HUES64 (cell line): ENCODE measurements around the gene REST.
A peak's percentile ranks its signal among the peaks of the same experiment; 100 is the strongest.
"Not testable (repeated sequence)": the region's sequence is repeated elsewhere in the genome, so short reads cannot be mapped to it uniquely, and the experiment has no call there.

Source experiments
- H3K27ac ChIP-seq: 2 replicates; pipeline ENCODE4 v1.7.0; 2013; ENCODE audit warnings: low read depth, low read length, inconsistent platforms
- H3K27me3 ChIP-seq: 2 replicates; pipeline ENCODE4 v1.6.1; 2013; ENCODE audit warnings: mild to moderate bottlenecking, low read length; ENCODE audit not compliant: insufficient read depth
- H3K36me3 ChIP-seq: 2 replicates; pipeline ENCODE4 v1.6.1; 2013; ENCODE audit warnings: mild to moderate bottlenecking, low read length; ENCODE audit not compliant: insufficient read depth
- H3K4me1 ChIP-seq: 2 replicates; pipeline ENCODE4 v1.6.1; 2013; ENCODE audit warnings: mild to moderate bottlenecking, low read length, moderate library complexity; ENCODE audit not compliant: insufficient read depth
- H3K4me3 ChIP-seq: 2 replicates; pipeline ENCODE4 v1.5.1; 2013; ENCODE audit warnings: mild to moderate bottlenecking, low read length, moderate library complexity
- H3K9ac ChIP-seq: 2 replicates; pipeline ENCODE4 v1.6.1; 2013; ENCODE audit warnings: mild to moderate bottlenecking, low read depth, low read length
- H3K9me3 ChIP-seq: 2 replicates; pipeline ENCODE4 v1.6.1; 2013; ENCODE audit warnings: low read depth, low read length; ENCODE audit not compliant: insufficient read depth
- WGBS: fragments of 150-250, 120-280 bp; methylation state at CpG from one replicate; pipeline ENCODE4 v1.1.7; 2013; ENCODE audit warnings: missing lambda C conversion rate; 5-methylcytosine and 5-hydroxymethylcytosine counted together

Gene REST

GRCh38 chr4:56880572-56880971, 27.1 kb upstream of the REST start:
- Histone ChIP-seq H3K27ac (no peak overlapping the region), H3K27me3 (no peaks in the 10 kb centered on the region), H3K9me3 (no peaks in the 10 kb centered on the region), H3K4me3 (no peak overlapping the region), H3K36me3 (no peaks in the 10 kb centered on the region), H3K4me1 (peaks cover 5% of the 10 kb centered on the region; the same call in 1 of the 2 replicates), H3K9ac (no peak overlapping the region)
- 96% methylated on average over 5 of the region's 5 CpGs for WGBS

- whole genome bisulfite sequencing = 74% methylated on average over 3 of the region's 3 CpGs
- not testable (repeated sequence) for H3K9me3 ChIP-seq, H3K4me3 ChIP-seq, H3K36me3 ChIP-seq, H3K27ac ChIP-seq, H3K9ac ChIP-seq, H3K27me3 ChIP-seq, H3K4me1 ChIP-seq
Observed at GRCh38 chr4:56884511-56884910, 23.2 kb upstream of the REST start.

- no peak overlapping the region for H3K27ac ChIP-seq
- no peaks in the 10 kb centered on the region for H3K27me3 ChIP-seq
- no peaks in the 10 kb centered on the region for H3K9me3 ChIP-seq
Observed at GRCh38 chr4:56892691-56893090, 15.0 kb upstream of the REST start.

GRCh38 chr4:56897842-56898241, 9.9 kb upstream of the REST start:
- not testable (repeated sequence) for H3K9ac ChIP-seq, H3K9me3 ChIP-seq, H3K4me3 ChIP-seq, H3K4me1 ChIP-seq, H3K27me3 ChIP-seq, H3K27ac ChIP-seq, H3K36me3 ChIP-seq
- 97% methylated on average over 17 of the region's 17 CpGs for WGBS

More at GRCh38 chr4:56892691-56893090, 15.0 kb upstream of the REST start:
- Histone ChIP-seq H3K9ac (no peak overlapping the region), H3K36me3 (no peaks in the 10 kb centered on the region), H3K4me3 (no peak overlapping the region), H3K4me1 (no peaks in the 10 kb centered on the region)
- 94% methylated on average over 1 of the region's 1 CpG for WGBS

- not testable (repeated sequence) for H3K9ac ChIP-seq, H3K36me3 ChIP-seq, H3K9me3 ChIP-seq, H3K27me3 ChIP-seq, H3K4me1 ChIP-seq, H3K4me3 ChIP-seq, H3K27ac ChIP-seq
- 95% methylated on average over 4 of the region's 5 CpGs for WGBS
Observed at GRCh38 chr4:56900186-56900585, 7.5 kb upstream of the REST start.

- Histone ChIP-seq H3K27me3 (peaks cover 21% of the 10 kb centered on the region), H3K4me3 (no peak overlapping the region), H3K36me3 (no peaks in the 10 kb centered on the region), H3K4me1 (peaks cover 27% of the 10 kb centered on the region), H3K9ac (no peak overlapping the region), H3K27ac (no peak overlapping the region), H3K9me3 (no peaks in the 10 kb centered on the region)
- 67% methylated on average over 3 of the region's 3 CpGs for WGBS
Observed at GRCh38 chr4:56902703-56903102, 5.0 kb upstream of the REST start.

GRCh38 chr4:56905796-56906195, 1.9 kb upstream of the REST start:
- no peak overlapping the region for H3K27ac ChIP-seq
- H3K36me3 ChIP-seq = peaks cover 2% of the 10 kb centered on the region; the same call in 1 of the 2 replicates
- peaks cover 39% of the 10 kb centered on the region for H3K4me1 ChIP-seq
- H3K27me3 ChIP-seq = peaks cover 21% of the 10 kb centered on the region
- no peak overlapping the region for H3K9ac ChIP-seq
- no peaks in the 10 kb centered on the region for H3K9me3 ChIP-seq
- WGBS = no CpG with 5 or more reads among the region's 1 CpG
- no peak overlapping the region for H3K4me3 ChIP-seq

GRCh38 chr4:56906489-56907393, 959 bp upstream of the REST start:
- Histone ChIP-seq H3K27ac (peak overlapping the region; percentile 73; the same call in 1 of the 2 replicates), H3K9ac (no peak overlapping the region), H3K4me1 (peaks cover 48% of the 10 kb centered on the region), H3K4me3 (peak overlapping the region; percentile 53), H3K9me3 (no peaks in the 10 kb centered on the region), H3K36me3 (peaks cover 11% of the 10 kb centered on the region), H3K27me3 (peaks cover 21% of the 10 kb centered on the region)
- 3% methylated on average over 19 of the region's 19 CpGs for WGBS

GRCh38 chr4:56908206-56909085, 746 bp downstream of the REST start:
- H3K4me3 ChIP-seq = peak overlapping the region; percentile 91
- peaks cover 25% of the 10 kb centered on the region for H3K36me3 ChIP-seq
- WGBS = under 1% methylated on average over 109 of the region's 110 CpGs
- peak overlapping the region; percentile 93 for H3K9ac ChIP-seq
- peak overlapping the region; percentile 96 for H3K27ac ChIP-seq
- peaks cover 21% of the 10 kb centered on the region for H3K27me3 ChIP-seq
- H3K4me1 ChIP-seq = peaks cover 42% of the 10 kb centered on the region
- H3K9me3 ChIP-seq = no peaks in the 10 kb centered on the region

GRCh38 chr4:56909086-56909894, 1.6 kb downstream of the REST start:
- H3K27me3 ChIP-seq = peaks cover 21% of the 10 kb centered on the region
- peak overlapping the region; percentile 93 for H3K9ac ChIP-seq
- no peaks in the 10 kb centered on the region for H3K9me3 ChIP-seq
- peaks cover 32% of the 10 kb centered on the region for H3K36me3 ChIP-seq
- under 1% methylated on average over 41 of the region's 41 CpGs for WGBS
- peak overlapping the region; percentile 96 for H3K27ac ChIP-seq
- H3K4me1 ChIP-seq = peaks cover 41% of the 10 kb centered on the region
- H3K4me3 ChIP-seq = peak overlapping the region; percentile 91
